ENCODE results near the gene NCF2.

The NCF2 gene

GRCh38 chr1:183548116-183548515 lies 42.1 kb downstream of the NCF2 start:
- DNase-seq, result peak; percentile 82

GRCh38 chr1:183546427-183546826 lies 43.8 kb downstream of the NCF2 start:
- no peak for DNase-seq

GRCh38 chr1:183544598-183545297 lies 45.5 kb downstream of the NCF2 start:
- peak; percentile 78 for DNase-seq

DNA sequence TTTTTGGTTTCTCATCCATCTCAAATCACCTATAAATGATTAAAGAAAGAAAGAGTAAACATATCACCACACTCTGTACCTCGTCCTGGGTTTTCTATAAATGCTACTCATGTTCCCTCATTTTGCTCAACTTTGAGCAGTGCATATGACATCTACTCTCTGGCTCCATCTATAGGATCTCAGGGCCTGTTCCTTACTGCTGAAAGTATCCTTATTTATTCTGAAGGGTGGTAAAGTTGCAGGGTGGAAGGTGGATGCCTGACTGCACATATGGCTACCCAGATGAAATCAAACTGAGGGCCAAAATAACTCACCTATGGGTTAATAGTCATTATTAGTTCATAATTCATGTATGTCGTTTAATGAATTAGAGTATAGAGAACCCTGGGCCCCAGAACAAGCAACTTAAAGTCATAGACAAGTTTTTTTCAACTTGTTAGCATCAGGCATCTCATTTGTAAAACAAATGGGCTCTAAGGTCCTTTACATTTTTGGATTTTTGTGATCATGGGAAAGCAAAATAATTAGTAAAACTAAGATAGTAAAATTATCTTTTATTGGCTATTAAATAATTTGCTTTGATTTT lies 46.5 kb downstream of the NCF2 start:
- DNase-seq, result peak; percentile 82

DNA sequence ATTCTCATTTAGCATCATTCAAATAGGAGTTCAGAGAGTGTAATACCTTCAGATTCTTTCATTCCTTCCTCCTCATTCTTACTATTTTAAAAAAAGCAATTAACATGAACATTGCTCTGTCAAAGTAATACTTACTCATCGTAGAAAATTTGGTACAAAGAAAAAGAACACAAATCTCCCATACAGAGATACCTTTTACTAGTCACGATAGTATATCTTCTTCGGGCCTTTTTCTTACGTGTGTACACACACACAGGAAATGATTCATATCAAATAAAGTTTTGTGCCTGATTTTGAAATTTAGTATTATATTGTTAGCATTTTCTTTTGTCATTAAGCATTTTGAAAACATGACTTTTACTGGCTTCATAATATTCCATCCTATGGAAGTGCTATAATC lies 52.9 kb downstream of the NCF2 start:
- DNase-seq, result no peak

- no peak for DNase-seq
Observed at GRCh38 chr1:183533617-183534174, 56.6 kb downstream of the NCF2 start.

GRCh38 chr1:183528577-183528976 lies 61.7 kb downstream of the NCF2 start:
- DNase-seq, result no peak

- DNase-seq, result no peak
Observed at GRCh38 chr1:183522104-183522503, 68.2 kb downstream of the NCF2 start.

DNA sequence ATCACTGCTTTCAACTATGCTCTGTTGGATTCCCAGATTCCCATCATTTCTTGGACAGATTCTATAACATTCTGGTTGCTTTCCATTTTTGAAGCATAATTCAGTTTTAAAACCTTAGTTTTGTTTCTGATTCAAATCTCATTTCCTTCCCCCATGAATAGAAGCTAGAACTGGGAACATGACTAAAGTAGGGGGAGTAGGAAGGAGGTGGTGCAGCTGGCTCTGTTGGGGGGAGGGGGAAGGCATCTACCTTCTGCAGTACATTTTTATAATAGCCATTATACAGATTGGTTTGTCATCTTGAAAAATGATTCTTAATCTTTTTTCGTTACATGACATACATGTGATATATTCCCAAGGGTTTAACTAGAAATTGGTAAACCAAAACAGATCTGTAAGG lies 69.9 kb downstream of the NCF2 start:
- peak; percentile 50 for DNase-seq

GRCh38 chr1:183517401-183517800 lies 72.9 kb downstream of the NCF2 start:
- peak; percentile 77 for DNase-seq

- DNase-seq, result peak; percentile 71
Observed at GRCh38 chr1:183516725-183517124, 73.5 kb downstream of the NCF2 start.

GRCh38 chr1:183515002-183515689 lies 75.1 kb downstream of the NCF2 start:
- DNase-seq, result peak; percentile 98

- peak; percentile 61 for DNase-seq
Observed at GRCh38 chr1:183514235-183514634, 76.0 kb downstream of the NCF2 start.

DNA sequence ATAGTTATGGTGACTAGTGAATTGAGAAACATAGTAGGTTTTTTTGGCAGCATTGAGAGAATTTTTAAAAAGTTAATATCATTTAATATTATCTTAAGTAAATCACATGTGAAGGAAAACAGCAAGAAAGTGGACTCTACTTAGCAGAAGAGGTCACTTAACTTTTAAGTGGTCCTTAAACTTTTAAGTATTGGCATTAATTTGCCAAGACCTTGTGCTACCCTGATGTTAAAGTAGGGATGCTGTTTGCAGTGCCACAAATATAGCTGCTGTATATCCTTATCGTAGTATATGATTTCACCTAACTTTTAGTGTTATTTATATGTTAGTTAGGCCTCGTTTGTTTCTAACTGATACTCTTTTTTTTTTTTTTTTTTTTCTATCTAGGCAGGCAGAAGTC lies 77.8 kb downstream of the NCF2 start:
- no peak for DNase-seq

DNA sequence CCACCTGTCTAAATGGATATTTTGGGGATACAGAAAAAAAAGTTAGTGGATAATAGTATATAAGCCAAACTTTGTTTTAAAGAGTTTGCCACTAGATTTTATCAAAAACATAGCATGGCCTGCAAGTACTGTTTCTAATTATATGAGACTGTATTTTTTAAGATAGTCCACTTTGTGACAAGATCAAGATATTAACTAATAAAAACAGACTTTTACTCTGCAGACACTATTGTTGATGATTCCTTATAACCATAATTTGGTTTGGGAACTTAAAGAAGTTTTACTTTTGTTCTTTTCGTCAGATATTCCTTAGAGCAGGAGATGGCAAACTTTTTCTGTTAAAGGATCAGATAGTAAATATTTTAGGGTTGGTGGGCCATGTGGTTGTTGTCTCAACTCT lies 81.6 kb downstream of the NCF2 start:
- no peak for DNase-seq

DNA sequence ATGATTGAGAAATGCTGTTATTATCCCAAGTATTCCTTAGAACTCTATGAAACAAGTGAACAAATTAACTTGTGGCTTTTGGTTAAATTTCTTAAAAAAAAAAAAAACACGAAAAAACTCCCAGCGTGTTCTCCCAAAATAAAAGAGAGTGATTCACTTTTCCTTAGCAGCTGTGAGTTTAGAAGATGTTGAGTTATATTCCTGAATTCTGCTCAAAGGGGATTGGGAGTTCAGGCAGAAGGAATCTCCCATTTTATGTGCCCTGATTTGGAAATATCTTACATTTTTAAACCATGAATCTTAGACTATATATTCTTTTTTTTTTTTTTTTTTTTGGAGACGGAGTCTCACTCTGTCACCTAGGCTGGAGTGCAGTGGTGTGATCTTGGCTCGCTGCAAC lies 83.7 kb downstream of the NCF2 start:
- DNase-seq, result no peak
